Hematopoietic multipotent progenitor cell treated with erythropoietin and hydrocortisone succinate and interleukin-3 and kit ligand, for 8 days (in vitro differentiated cells): Measurements from ENCODE around the gene TRIM63.
"Not testable (repeated sequence)": the region's sequence is repeated elsewhere in the genome, so short reads cannot be mapped to it uniquely, and the experiment has no call there.

Experiments used
- DNase-seq: peaks from one replicate; pipeline ENCODE4 v3.0.0-alpha.2; 2015

TRIM63 gene

GRCh38 chr1:26067432-26067911 lies at the start of gene TRIM63:
Gene TRIM63 (minus strand): TSS chr1:26067630. CDS start chr1:26067494, 136 bp downstream.
- DNase-seq: no peak

GRCh38 chr1:26114165-26114927 lies 46.9 kb upstream of the TRIM63 start:
- no peak for DNase-seq

GRCh38 chr1:26112407-26112775 lies 45.0 kb upstream of the TRIM63 start:
- no peak for DNase-seq

- DNase-seq: peak; percentile 93
Observed at GRCh38 chr1:26111530-26112406, 44.3 kb upstream of the TRIM63 start, which contains the start of gene PDIK1L. Gene PDIK1L (plus strand): TSS chr1:26111824. CDS start chr1:26114309, 2,485 bp downstream.

GRCh38 chr1:26110731-26111529 lies 43.5 kb upstream of the TRIM63 start:
- DNase-seq: peak; percentile 78

GRCh38 chr1:26109229-26110164 lies 42.1 kb upstream of the TRIM63 start:
- no peak for DNase-seq

GRCh38 chr1:26105226-26105548 lies 37.8 kb upstream of the TRIM63 start:
- not testable (repeated sequence) for DNase-seq

GRCh38 chr1:26102526-26102925 lies 35.1 kb upstream of the TRIM63 start:
- DNase-seq: no peak

GRCh38 chr1:26102119-26102518 lies 34.7 kb upstream of the TRIM63 start:
- no peak for DNase-seq

GRCh38 chr1:26100204-26100603 lies 32.8 kb upstream of the TRIM63 start:
- DNase-seq: not testable (repeated sequence)

- DNase-seq: no peak
Observed at GRCh38 chr1:26099780-26100179, 32.4 kb upstream of the TRIM63 start.

- no peak for DNase-seq
Observed at GRCh38 chr1:26098602-26099001, 31.2 kb upstream of the TRIM63 start.

GRCh38 chr1:26097696-26098095 lies 30.3 kb upstream of the TRIM63 start:
- DNase-seq: no peak

GRCh38 chr1:26096471-26096870 lies 29.0 kb upstream of the TRIM63 start:
- DNase-seq: no peak

GRCh38 chr1:26094677-26095383 lies 27.4 kb upstream of the TRIM63 start:
- no peak for DNase-seq

GRCh38 chr1:26094076-26094669 lies 26.7 kb upstream of the TRIM63 start:
- DNase-seq: no peak

GRCh38 chr1:26093569-26093968 lies 26.1 kb upstream of the TRIM63 start:
- not testable (repeated sequence) for DNase-seq

GRCh38 chr1:26092422-26092821 lies 25.0 kb upstream of the TRIM63 start:
- DNase-seq: no peak

GRCh38 chr1:26090893-26091292 lies 23.5 kb upstream of the TRIM63 start:
- no peak for DNase-seq

GRCh38 chr1:26089125-26089524 lies 21.7 kb upstream of the TRIM63 start:
- DNase-seq: no peak

- no peak for DNase-seq
Observed at GRCh38 chr1:26084844-26085243, 17.4 kb upstream of the TRIM63 start.
